HG03280 (cell line): Measurements from ENCODE around the gene TGM3.

ENCODE experiments used
- ATAC-seq: cut with Tn5 transposase; IDR thresholded peaks from one replicate; pipeline ENCODE4 v1.9.1; 2021; ENCODE audit warnings: mild to moderate bottlenecking, moderate library complexity; ENCODE audit not compliant: unreplicated experiment

The TGM3 gene

GRCh38 chr20:2374346-2375125 is 78.7 kb downstream of the TGM3 start:
- ATAC-seq: no peak

GRCh38 chr20:2378893-2379292 is 83.1 kb downstream of the TGM3 start:
- ATAC-seq: no peak

- no peak for ATAC-seq
Observed at GRCh38 chr20:2379511-2380229, 83.9 kb downstream of the TGM3 start.

GRCh38 chr20:2380601-2381000 is 84.8 kb downstream of the TGM3 start, which contains the start of gene TGM6:
Gene TGM6, plus strand, starts transcription at chr20:2380901. Its CDS starts 68 bp downstream, at chr20:2380969.
- ATAC-seq: no peak

- ATAC-seq: no peak
Observed at GRCh38 chr20:2381303-2381702, 85.5 kb downstream of the TGM3 start.

- no peak for ATAC-seq
Observed at GRCh38 chr20:2382833-2383232, 87.0 kb downstream of the TGM3 start.

GRCh38 chr20:2385026-2385425 is 89.2 kb downstream of the TGM3 start:
- ATAC-seq: no peak

- ATAC-seq: no peak
Observed at GRCh38 chr20:2385496-2385895, 89.7 kb downstream of the TGM3 start.

- no peak for ATAC-seq
Observed at GRCh38 chr20:2386516-2387179, 90.8 kb downstream of the TGM3 start.

- peak; percentile 70 for ATAC-seq
Observed at GRCh38 chr20:2387180-2387577, 91.4 kb downstream of the TGM3 start.

- no peak for ATAC-seq
Observed at GRCh38 chr20:2387580-2387979, 91.8 kb downstream of the TGM3 start.
